Bronchial epithelial cell (primary cell): Measurements from ENCODE around the gene EXOC6B. TPM values are rescaled to one million over a fixed set of nuclear protein-coding genes. Genes with fewer than 3 reads are reported as not detected.
"Not testable (repeated sequence)": the region's sequence is repeated elsewhere in the genome, so short reads cannot be mapped to it uniquely, and the experiment has no call there.

Experiments used
- DNase-seq: peaks from one replicate; pipeline ENCODE4 v3.0.0-alpha.2; 2010; ENCODE audit warnings: low read depth
- FAIRE-seq: peaks from 2 replicates; lab custom pipeline; 2011; peaks lifted over from hg19 to GRCh38; lab: Jason Lieb, UNC
- H3K27me3 ChIP-seq: 2 replicates; pipeline ENCODE4 v1.5.1; 2011; ENCODE audit warnings: low read length; ENCODE audit not compliant: control insufficient read depth, insufficient read depth
- H3K36me3 ChIP-seq: 2 replicates; pipeline ENCODE4 v1.5.1; 2011; ENCODE audit warnings: low read length; ENCODE audit not compliant: control insufficient read depth, insufficient read depth
- H3K4me3 ChIP-seq: 2 replicates; pipeline ENCODE4 v1.5.1; 2011; ENCODE audit warnings: mild to moderate bottlenecking, low read depth, low read length, control low read depth
- total RNA-seq: library from RNA; depleted of rRNA; stranded (reverse); fragments of >200 nt; gene quantifications from 2 replicates; pipeline ENCODE4 v1.2.1, GENCODE V29; 2014
- TF ChIP-seq, protein P1 (sequence below): IDR thresholded peaks from 2 replicates; pipeline ENCODE4 v1.5.1; 2011; ENCODE audit warnings: mild to moderate bottlenecking, moderate library complexity, low read length, control low read depth, inconsistent platforms; ENCODE audit not compliant: insufficient read depth, severe bottlenecking

The EXOC6B gene
- total RNA-seq, 1 donor from 2014 or later, result 26.9 TPM

DNA sequence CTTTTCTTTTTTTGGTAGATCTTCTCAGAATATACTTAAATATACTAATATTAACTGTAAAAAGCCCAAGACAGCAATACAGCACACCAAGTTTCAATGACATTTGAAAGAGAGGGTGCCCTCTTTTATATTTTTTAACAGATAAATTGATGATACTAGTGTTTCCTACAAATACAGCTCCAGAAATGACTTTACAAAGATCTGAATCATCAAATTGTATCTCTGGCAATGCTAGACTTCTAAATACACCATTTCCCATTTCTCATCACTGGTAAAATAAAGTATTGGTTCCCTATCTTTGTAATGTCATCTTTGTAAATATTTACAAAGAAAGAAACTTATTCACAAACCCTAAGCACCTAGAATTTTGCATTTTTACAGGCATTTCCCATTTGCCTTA is 281.3 kb downstream of the EXOC6B start:
- FAIRE-seq, result no peak

DNA sequence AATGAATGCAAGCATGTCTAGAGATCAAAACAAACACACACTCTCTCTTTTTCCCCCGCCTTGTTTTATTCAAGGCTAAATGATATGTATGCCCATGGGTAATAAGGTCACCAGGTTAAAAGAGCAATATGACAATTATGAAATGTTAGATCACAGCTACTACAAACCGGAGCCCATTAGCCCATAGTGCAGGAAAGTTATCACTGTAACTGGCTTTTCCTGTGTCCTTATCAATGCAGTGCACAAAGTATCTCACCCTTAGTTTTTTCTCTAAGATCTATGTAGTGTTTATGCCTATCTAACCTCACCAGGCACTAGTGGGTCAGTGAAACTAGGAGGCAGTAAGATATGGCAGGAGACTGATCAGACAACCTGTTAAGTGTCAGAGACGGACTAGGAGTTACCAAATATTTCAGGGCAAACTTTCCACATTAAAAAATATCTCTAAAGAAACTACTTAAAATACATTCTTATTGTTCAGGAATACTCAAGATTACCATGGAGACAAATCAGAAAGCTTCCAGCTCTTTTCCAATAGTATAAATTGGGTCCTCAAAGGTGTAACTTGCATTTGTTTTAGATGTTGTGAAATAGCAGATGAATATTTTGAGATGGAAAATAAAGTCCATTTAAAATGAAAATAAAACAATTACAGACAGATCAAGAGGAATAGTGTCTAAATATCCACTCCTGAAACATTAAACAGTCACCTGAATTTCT is 282.2 kb downstream of the EXOC6B start:
- DNase-seq, result no peak
- Histone ChIP-seq H3K27me3 (no peaks in the 10 kb centered on the region), H3K4me3 (no peak overlapping the region), H3K36me3 (no peaks in the 10 kb centered on the region)
- FAIRE-seq, result no peak
- TF ChIP-seq, protein P1, sequence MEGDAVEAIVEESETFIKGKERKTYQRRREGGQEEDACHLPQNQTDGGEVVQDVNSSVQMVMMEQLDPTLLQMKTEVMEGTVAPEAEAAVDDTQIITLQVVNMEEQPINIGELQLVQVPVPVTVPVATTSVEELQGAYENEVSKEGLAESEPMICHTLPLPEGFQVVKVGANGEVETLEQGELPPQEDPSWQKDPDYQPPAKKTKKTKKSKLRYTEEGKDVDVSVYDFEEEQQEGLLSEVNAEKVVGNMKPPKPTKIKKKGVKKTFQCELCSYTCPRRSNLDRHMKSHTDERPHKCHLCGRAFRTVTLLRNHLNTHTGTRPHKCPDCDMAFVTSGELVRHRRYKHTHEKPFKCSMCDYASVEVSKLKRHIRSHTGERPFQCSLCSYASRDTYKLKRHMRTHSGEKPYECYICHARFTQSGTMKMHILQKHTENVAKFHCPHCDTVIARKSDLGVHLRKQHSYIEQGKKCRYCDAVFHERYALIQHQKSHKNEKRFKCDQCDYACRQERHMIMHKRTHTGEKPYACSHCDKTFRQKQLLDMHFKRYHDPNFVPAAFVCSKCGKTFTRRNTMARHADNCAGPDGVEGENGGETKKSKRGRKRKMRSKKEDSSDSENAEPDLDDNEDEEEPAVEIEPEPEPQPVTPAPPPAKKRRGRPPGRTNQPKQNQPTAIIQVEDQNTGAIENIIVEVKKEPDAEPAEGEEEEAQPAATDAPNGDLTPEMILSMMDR, result no peak

More for the DNA sequence above, 281.3 kb downstream of the EXOC6B start:
- TF ChIP-seq, protein P1, result no peak
- Histone ChIP-seq H3K27me3 (no peaks in the 10 kb centered on the region), H3K4me3 (no peak overlapping the region), H3K36me3 (no peaks in the 10 kb centered on the region)
- no peak for DNase-seq

DNA sequence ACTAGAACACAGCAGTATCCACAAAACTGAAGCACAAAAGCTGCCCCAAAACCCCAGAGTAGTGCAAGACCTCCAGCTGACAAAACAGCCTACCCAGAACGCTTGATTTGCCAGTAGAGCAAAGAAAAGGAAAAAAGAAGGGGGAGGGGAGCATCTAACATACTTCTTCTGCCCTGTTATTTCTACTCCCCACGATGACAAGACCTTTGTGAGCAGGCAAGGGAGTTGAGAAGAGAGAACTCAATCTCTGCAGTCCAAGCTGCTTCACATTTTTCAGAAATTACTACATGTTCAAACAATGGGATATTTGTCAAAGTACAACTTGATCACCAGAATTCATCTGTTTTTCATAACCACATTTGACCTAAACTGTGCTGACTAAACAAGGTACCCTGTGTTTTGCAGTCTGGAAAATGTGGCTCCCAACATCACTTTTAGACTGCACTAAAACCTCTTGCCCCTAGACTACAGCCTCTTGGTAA is 286.7 kb downstream of the EXOC6B start:
- TF ChIP-seq, protein P1, result no peak
- FAIRE-seq, result no peak
- Histone ChIP-seq H3K36me3 (no peaks in the 10 kb centered on the region), H3K4me3 (no peak overlapping the region), H3K27me3 (no peaks in the 10 kb centered on the region)
- DNase-seq, result no peak

DNA sequence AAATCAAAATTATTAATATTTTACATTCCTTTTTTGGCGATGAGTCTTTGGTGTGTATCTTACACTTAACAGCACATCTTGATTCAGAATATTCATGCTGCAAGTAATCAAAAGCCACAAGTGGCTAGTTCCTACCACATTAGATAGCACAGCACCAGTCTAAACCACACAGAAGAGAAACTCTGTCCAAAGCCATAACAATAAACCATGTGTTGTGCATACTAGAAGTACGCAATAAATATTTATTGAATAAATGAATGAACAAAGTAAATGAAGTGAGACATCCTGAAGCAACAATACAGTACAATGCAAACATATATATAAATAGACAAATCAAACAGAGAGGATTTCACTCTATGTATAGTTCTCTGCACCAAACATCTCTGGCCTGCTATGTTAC is 287.3 kb downstream of the EXOC6B start:
- DNase-seq (no peak), FAIRE-seq (no peak)
- Histone ChIP-seq H3K4me3 (no peak overlapping the region), H3K36me3 (no peaks in the 10 kb centered on the region), H3K27me3 (no peaks in the 10 kb centered on the region)
- TF ChIP-seq, protein P1, result no peak

DNA sequence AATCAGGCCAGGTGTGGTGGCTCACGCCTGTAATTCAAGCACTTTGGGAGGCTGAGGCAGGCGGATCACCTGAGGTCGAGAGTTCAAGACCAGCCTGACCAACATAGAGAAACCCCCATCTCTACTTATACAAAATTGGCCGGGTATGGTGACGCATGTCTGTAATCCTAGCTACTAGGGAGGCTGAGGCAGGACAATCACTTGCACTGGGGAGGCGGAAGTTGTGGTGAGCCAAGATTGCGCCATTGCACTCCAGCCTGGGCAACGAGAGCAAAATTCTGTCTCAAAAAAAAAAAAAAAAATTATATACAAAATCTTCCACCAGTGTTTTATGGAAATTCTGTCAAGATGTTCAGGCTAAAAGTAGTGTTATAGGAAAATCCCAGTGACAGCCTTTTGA is 290.2 kb downstream of the EXOC6B start:
- FAIRE-seq, H3K27me3 ChIP-seq, H3K4me3 ChIP-seq, H3K36me3 ChIP-seq, DNase-seq: not testable (repeated sequence)

DNA sequence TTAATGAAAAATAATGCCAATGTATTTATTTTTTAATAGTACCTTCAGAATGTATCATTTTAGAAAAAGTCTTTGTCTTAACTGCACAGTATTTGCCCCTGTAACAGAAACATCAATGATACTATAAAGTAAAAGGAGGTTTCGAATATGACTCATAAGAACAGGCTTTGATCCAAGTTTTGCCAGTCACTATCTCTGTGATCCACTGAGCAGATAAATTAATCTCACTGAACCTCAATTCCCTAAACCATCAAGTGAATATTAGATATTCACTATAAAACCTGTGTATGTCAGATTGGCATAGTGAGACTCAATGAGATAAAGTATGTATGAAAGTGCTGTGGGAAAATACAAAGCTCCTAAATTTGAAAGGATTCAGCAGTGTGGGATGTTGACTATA is 292.1 kb downstream of the EXOC6B start:
- H3K27me3 ChIP-seq, result no peaks in the 10 kb centered on the region
- TF ChIP-seq, protein P1, result no peak
- DNase-seq (peak; percentile 53), FAIRE-seq (no peak)
- no peak overlapping the region for H3K4me3 ChIP-seq
- no peaks in the 10 kb centered on the region for H3K36me3 ChIP-seq
